ENCODE results near the gene CENPF.
A peak's percentile ranks its signal among the peaks of the same experiment; 100 is the strongest.

The CENPF gene

DNA sequence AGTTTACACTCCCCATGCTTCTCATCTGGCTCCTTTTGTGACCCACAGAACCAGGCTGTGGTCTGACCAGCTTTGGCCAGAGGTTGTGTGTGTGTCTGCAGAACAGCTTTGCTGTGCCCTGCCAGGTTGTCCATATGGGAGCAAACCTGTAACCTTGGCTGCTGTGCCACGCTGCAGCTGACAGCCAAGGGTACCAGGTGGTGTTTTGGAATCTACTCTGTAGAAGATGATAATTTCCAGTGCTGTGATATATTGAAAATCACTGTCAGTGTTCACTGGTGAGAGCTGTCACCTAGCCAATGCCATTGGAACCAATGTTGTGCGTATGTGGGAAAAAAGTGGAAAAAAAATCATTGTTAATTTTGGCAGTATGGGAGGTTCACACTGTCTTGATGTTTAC, 18.2 kb downstream of the CENPF start:
- no peak for DNase-seq

DNA sequence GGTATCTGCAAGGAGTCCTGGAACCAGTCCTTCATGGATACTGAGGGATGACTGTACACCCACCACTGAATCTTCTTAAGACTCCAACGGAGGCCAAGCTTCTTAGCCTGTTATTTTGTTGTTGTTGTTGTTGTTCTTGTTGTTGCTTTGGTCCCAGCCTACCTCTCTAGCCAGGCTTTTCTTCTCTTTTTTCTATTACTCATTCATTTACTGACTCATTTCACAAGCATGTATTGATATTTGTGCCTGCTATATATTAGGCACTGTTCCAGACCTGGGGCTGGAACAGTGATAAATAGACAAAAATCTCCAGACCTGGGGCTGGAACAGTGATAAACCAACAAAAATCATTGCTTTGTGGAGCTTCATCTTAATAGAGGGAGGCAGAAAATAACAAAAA, 20.4 kb downstream of the CENPF start:
- DNase-seq: no peak

DNA sequence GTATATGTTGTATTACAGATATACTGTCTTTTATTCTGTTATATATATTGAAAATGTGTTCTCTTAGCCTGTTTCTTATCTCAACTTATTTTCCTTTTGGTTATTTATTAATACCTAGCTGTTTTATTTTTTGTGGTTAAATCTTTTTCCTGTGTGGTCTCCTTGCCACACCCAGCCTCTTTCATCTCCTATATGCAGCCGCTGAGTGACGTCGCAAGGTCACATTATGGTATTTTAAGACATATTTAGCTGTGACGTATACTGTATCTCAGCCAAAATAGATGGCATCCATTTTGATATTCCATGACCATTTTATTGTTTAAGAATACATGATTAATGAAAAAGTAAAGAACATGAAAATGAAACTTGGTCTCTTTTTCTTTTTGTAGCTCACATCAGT, 29.1 kb downstream of the CENPF start:
- no peak for DNase-seq

GRCh38 chr1:214633686-214634085, 30.7 kb downstream of the CENPF start:
- DNase-seq: no peak

- no peak for DNase-seq
Observed at GRCh38 chr1:214634267-214634666, 31.3 kb downstream of the CENPF start.

GRCh38 chr1:214635086-214635485, 32.1 kb downstream of the CENPF start:
- no peak for DNase-seq

- DNase-seq: no peak
Observed at GRCh38 chr1:214635506-214635905, 32.5 kb downstream of the CENPF start.

DNA sequence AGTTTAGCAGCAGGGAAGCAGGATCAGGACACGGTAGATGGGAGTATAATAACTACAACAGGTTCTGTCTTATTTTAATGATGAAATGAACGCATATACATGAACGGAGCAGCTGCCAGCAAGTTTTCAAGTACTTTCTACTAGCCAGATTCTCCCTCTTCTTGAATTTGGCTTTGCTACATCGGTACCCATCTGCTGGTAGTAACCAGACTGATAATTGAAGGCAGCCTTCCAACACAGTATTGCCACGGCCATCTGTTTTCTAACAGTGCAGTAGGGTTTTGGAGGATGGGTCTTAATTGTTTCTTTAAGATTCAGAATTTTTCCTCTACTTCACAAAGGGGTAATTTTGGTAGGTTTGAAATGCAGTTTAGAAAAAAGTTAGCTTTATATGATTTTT, 33.4 kb downstream of the CENPF start:
- no peak for DNase-seq

- DNase-seq: no peak
Observed at GRCh38 chr1:214637125-214637524, 34.1 kb downstream of the CENPF start.

GRCh38 chr1:214637722-214638458, 34.9 kb downstream of the CENPF start:
- peak; percentile 15 for DNase-seq

DNA sequence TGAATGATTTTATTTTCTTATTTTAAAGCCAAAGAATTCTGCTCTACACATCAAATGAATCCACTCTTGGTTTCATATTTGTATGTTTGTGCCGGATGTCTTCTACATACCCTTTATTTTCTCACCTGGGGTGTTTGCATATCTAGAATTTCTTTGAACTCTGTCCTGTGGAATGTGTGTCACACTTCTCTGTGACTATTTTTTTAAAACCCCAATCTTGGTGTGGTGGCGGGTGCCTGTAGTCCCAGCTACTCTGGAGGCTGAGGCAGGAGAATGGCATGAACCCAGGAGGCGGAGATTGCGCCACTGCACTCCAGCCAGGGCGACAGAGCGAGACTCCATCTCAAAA, 35.4 kb downstream of the CENPF start:
- no peak for DNase-seq

DNA sequence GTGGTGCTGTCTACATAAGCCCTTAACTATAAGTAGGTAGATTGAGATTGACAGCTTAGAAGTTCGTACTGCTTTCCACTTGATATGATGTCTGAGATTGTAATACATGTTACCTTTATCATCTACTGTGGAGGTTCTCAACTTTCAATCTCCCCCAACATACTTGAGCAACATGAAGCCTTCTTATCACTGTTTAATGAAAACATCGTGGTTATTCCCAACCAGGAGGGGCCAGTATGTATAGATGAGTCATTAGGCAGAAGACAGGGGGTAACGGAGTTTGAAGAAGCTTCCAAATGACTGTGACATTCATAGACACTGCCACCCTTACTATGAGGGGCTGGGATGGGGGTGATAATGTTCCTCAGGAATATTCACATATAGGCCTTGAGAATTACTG, 36.0 kb downstream of the CENPF start:
- no peak for DNase-seq

- no peak for DNase-seq
Observed at GRCh38 chr1:214640431-214641213, 37.6 kb downstream of the CENPF start.

GRCh38 chr1:214641214-214641895, 38.4 kb downstream of the CENPF start:
- no peak for DNase-seq

- no peak for DNase-seq
Observed at GRCh38 chr1:214643030-214643429, 40.0 kb downstream of the CENPF start.

- no peak for DNase-seq
Observed at GRCh38 chr1:214645712-214646111, 42.7 kb downstream of the CENPF start.

GRCh38 chr1:214648801-214649200, 45.8 kb downstream of the CENPF start:
- no peak for DNase-seq

DNA sequence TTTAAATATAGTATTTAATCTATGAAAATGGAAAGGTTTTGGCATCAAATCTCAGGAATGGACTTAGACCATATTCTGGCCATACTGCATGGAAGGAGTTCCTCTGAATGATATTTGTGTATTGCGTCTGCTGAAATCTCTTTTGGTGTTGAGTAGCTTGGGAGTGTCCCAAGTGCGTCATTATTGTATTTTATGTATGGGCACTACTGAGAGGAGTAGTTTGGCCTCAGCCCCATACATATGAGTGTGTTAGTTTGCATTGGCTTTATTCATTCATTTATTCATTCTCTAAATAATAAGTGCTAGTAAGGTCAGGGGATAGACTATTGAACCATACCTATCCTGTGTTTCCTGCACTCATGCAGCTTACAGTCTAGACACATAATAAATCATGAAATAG, 46.6 kb downstream of the CENPF start:
- no peak for DNase-seq

- no peak for DNase-seq
Observed at GRCh38 chr1:214650664-214651063, 47.7 kb downstream of the CENPF start.

DNA sequence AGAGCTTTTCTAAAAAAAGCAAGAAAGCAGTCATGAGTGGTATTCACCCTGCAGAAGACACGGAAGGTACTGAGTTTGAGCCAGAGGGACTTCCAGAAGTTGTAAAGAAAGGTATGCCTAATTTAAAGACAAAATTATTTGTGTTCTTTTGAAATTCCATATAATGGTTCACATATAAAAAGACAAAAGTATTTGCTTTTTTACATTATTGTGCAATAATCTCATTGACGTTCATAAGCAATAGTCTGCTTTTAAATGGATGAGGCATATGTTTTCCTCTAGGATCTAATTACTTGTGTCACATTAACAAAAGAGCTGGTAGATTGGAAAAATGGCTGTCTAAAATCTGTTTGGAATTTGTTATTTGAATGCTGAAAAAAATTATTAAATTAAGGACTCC, 54.3 kb downstream of the CENPF start:
- DNase-seq: no peak

DNA sequence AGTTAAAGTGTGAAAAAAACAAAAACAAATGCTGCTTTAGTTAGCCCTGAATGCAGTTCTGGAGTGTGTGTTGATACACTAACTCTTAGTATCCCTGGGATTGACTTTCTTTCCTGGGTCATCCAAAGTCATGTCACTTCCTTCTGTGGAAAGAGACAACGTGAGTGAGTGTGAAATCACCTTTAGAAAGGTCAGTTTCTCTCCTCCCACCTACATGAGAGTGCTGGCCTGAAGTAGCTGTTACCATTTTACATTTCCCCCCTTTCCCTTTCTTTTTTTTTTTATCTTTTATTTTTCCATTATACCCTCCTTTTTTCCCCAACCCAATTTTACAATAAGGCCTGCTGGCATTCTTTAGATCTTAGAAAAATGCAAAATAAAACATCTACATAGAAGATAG, 55.2 kb downstream of the CENPF start:
- no peak for DNase-seq

DNA sequence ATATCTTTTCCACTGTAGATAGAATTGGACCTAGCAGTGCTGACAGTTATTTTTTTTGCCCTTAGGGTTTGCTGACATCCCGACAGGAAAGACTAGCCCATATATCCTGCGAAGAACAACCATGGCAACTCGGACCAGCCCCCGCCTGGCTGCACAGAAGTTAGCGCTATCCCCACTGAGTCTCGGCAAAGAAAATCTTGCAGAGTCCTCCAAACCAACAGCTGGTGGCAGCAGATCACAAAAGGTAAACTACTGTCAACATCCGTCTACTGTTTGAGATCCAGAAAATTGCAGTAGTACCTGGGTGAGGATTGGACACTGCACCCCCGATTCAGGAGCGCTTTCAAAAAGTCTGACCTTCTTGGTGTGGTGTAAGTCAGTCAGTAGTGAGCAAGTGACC, 55.8 kb downstream of the CENPF start:
- no peak for DNase-seq

DNA sequence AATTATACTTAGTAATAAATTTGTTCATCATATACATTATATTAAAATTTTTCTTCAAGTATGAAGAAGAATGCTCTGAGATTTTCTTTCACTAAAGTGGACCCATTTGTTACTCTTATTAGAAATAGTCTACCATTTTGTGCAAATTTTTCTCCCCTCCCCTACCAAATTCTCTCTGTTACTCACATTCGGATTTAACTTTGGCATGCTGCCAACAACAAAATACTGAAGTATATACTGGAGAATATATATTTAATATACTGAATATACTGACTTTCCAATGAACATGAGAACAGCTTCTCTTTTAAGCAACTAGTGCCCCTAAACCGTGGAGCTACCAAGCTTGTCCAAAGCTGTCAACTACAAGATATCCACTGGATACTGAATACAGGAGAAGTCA, 57.2 kb downstream of the CENPF start:
- DNase-seq: no peak

DNA sequence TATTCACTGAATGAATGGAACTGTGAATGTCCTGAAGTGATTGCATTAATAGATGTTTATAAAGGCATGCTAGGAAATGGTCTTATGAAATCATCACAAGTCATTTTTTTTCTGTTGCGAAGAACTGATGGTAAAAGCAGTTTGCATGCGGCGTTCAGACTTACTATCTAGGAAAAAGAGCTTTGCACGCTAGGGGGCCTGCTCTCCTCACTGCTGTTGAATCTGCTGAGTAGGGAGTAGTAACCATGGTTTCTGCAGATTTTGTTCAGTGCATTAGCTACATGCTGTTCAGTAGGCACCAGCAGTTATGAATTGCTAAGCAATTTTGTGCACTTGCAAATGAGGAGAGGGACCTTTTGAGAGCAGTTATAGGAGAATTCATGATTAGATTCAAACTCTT, 57.9 kb downstream of the CENPF start:
- DNase-seq: peak; percentile 4
